ENCODE measurements around the gene RACGAP1.

- TF ChIP-seq CTCF (IDR thresholded peaks at IDR 0.05; ENCODE audit: insufficient read depth, low read length) (peak; percentile 82), POLR2AphosphoS5 (IDR thresholded peaks at IDR 0.05; ENCODE audit: low read depth) (no peak), REST (IDR thresholded peaks at IDR 0.05; ENCODE audit: insufficient replicate concordance, low read depth) (no peak), GABPA (IDR thresholded peaks at IDR 0.05; ENCODE audit: low read depth) (no peak)
These were observed 14.0 kb upstream of the RACGAP1 start for GRCh38 chr12:50039151-50039835.

All from HL-60 (cell line).